Measurements from ENCODE around the gene SV2C. TPM values are rescaled to one million over a fixed set of nuclear protein-coding genes. Genes with fewer than 3 reads are reported as not detected.

SV2C gene
- total RNA-seq, 1 experiment from 2014 or later, result 0.09 TPM

DNA sequence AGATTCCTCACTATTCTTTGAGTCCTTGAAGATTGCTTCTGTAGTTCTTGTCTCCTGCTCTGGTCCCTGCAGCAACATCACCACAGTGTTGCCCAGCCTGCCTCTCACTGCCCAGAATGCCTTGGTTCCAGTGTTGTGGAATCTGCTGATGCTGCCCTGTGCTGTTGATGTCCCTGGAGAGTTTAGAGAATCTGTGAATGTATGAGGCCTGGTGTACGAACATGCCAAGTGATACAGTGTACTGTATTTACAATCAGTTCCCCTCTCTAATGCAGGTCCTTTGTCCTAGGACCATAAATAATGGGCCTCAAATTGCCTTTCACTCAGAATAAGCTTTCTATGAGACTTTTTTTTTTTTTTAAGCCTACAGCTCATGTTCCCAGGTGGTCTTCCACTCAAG lies 8.2 kb downstream of the SV2C start:
- CTCF ChIA-PET, result interaction anchor here (2.0 kb wide), 1 partner anchor 83 kb away, joined by 6 read pairs; no protein-coding TSS in a partner anchor
- DNase-seq (ENCODE audit: low spot score), result no peak
- Mint-ChIP-seq H3K4me1 (no peaks in the 10 kb centered on the region), H3K27ac (no peak overlapping the region), H3K27me3 (ENCODE audit: low read depth) (peaks cover 20% of the 10 kb centered on the region), H3K4me3 (no peak overlapping the region), H3K9me3 (peaks cover 3% of the 10 kb centered on the region), H3K36me3 (no peaks in the 10 kb centered on the region)
- TF ChIP-seq ZNF121 (CRISPR knock-in tag; IDR thresholded peaks at IDR 0.05) (no peak), OVOL2 (CRISPR knock-in tag; IDR thresholded peaks at IDR 0.05; ENCODE audit: borderline replicate concordance) (no peak), MYBL2 (CRISPR knock-in tag; IDR thresholded peaks at IDR 0.05) (no peak), ZNF232 (CRISPR knock-in tag; IDR thresholded peaks at IDR 0.05) (no peak), JAZF1 (CRISPR knock-in tag; IDR thresholded peaks at IDR 0.05) (no peak), HMGA2 (CRISPR knock-in tag; IDR thresholded peaks at IDR 0.05) (no peak), TCF7 (CRISPR knock-in tag; IDR thresholded peaks at IDR 0.05; ENCODE audit: low read depth) (no peak), NR3C1 (CRISPR knock-in tag; conservative IDR thresholded peaks at IDR 0.05; ENCODE audit: low read depth) (no peak)
- TF ChIP-seq, protein P1, sequence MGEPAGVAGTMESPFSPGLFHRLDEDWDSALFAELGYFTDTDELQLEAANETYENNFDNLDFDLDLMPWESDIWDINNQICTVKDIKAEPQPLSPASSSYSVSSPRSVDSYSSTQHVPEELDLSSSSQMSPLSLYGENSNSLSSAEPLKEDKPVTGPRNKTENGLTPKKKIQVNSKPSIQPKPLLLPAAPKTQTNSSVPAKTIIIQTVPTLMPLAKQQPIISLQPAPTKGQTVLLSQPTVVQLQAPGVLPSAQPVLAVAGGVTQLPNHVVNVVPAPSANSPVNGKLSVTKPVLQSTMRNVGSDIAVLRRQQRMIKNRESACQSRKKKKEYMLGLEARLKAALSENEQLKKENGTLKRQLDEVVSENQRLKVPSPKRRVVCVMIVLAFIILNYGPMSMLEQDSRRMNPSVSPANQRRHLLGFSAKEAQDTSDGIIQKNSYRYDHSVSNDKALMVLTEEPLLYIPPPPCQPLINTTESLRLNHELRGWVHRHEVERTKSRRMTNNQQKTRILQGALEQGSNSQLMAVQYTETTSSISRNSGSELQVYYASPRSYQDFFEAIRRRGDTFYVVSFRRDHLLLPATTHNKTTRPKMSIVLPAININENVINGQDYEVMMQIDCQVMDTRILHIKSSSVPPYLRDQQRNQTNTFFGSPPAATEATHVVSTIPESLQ (CRISPR knock-in tag; IDR thresholded peaks at IDR 0.05), result no peak
- TF ChIP-seq, protein P2, sequence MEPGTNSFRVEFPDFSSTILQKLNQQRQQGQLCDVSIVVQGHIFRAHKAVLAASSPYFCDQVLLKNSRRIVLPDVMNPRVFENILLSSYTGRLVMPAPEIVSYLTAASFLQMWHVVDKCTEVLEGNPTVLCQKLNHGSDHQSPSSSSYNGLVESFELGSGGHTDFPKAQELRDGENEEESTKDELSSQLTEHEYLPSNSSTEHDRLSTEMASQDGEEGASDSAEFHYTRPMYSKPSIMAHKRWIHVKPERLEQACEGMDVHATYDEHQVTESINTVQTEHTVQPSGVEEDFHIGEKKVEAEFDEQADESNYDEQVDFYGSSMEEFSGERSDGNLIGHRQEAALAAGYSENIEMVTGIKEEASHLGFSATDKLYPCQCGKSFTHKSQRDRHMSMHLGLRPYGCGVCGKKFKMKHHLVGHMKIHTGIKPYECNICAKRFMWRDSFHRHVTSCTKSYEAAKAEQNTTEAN (CRISPR knock-in tag; IDR thresholded peaks at IDR 0.05), result no peak
- TF ChIP-seq, protein P3, sequence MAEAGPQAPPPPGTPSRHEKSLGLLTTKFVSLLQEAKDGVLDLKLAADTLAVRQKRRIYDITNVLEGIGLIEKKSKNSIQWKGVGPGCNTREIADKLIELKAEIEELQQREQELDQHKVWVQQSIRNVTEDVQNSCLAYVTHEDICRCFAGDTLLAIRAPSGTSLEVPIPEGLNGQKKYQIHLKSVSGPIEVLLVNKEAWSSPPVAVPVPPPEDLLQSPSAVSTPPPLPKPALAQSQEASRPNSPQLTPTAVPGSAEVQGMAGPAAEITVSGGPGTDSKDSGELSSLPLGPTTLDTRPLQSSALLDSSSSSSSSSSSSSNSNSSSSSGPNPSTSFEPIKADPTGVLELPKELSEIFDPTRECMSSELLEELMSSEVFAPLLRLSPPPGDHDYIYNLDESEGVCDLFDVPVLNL (CRISPR knock-in tag; IDR thresholded peaks at IDR 0.05; ENCODE audit: borderline replicate concordance, low read depth), result no peak
- TF ChIP-seq, protein P4, sequence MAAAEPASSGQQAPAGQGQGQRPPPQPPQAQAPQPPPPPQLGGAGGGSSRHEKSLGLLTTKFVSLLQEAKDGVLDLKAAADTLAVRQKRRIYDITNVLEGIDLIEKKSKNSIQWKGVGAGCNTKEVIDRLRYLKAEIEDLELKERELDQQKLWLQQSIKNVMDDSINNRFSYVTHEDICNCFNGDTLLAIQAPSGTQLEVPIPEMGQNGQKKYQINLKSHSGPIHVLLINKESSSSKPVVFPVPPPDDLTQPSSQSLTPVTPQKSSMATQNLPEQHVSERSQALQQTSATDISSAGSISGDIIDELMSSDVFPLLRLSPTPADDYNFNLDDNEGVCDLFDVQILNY (CRISPR knock-in tag; IDR thresholded peaks at IDR 0.05), result no peak
- POLR2A ChIA-PET, result no interaction called here
- ATAC-seq, result no peak

GRCh38 chr5:76099286-76099702 lies 16.1 kb downstream of the SV2C start:
- CTCF ChIA-PET, result interaction anchor here (0.8 kb wide), 1 partner anchor 110 kb away, joined by 3 read pairs; no protein-coding TSS in a partner anchor
- H3K27me3 Mint-ChIP-seq (ENCODE audit: low read depth), result peaks cover 1% of the 10 kb centered on the region; the same call in 1 of the 2 replicates
- H3K36me3 Mint-ChIP-seq, result no peaks in the 10 kb centered on the region
- TF ChIP-seq SMAD3 (CRISPR knock-in tag; IDR thresholded peaks at IDR 0.05; ENCODE audit: borderline replicate concordance) (no peak), JAZF1 (CRISPR knock-in tag; IDR thresholded peaks at IDR 0.05) (no peak), MLX (CRISPR knock-in tag; IDR thresholded peaks at IDR 0.05) (no peak), MXD4 (CRISPR knock-in tag; IDR thresholded peaks at IDR 0.05; ENCODE audit: borderline replicate concordance) (no peak), TCF7 (CRISPR knock-in tag; IDR thresholded peaks at IDR 0.05; ENCODE audit: low read depth) (no peak)
- TF ChIP-seq, protein P3 (CRISPR knock-in tag; IDR thresholded peaks at IDR 0.05; ENCODE audit: borderline replicate concordance, low read depth), result no peak
- H3K9me3 Mint-ChIP-seq, result no peaks in the 10 kb centered on the region
- H3K4me1 Mint-ChIP-seq, result no peaks in the 10 kb centered on the region
- POLR2A ChIA-PET, result no interaction called here
- no peak for ATAC-seq
- H3K27ac Mint-ChIP-seq, result no peak overlapping the region
- DNase-seq (ENCODE audit: low spot score), result no peak
- H3K4me3 Mint-ChIP-seq, result no peak overlapping the region
